Trophoblast cell (in vitro differentiated cells and primary cell): ENCODE measurements around the gene TTC23L.

Source experiments
- DNase-seq, 2 donors: peaks; one replicate each; pipeline ENCODE4 v3.0.0-alpha.2; 2016
- H2AFZ ChIP-seq: 2 replicates; pipeline ENCODE4 v1.6.1; 2013; ENCODE audit warnings: low read length, moderate library complexity, mild to moderate bottlenecking; ENCODE audit not compliant: insufficient read depth, poor library complexity
- H2AK5ac ChIP-seq: 2 replicates; pipeline ENCODE4 v1.6.1; 2013; ENCODE audit warnings: mild to moderate bottlenecking, low read length
- H2BK120ac ChIP-seq: 2 replicates; pipeline ENCODE4 v1.6.1; 2013; ENCODE audit warnings: low read length, mild to moderate bottlenecking, moderate library complexity; ENCODE audit not compliant: insufficient read depth, poor library complexity
- H2BK12ac ChIP-seq: 2 replicates; pipeline ENCODE4 v1.6.1; 2013; ENCODE audit warnings: mild to moderate bottlenecking, low read length, moderate library complexity
- H2BK5ac ChIP-seq: 2 replicates; pipeline ENCODE4 v1.6.1; 2013; ENCODE audit warnings: low read length, low read depth, moderate library complexity, mild to moderate bottlenecking; ENCODE audit not compliant: poor library complexity
- H3K14ac ChIP-seq: 2 replicates; pipeline ENCODE4 v1.6.1; 2013; ENCODE audit warnings: mild to moderate bottlenecking, low read length
- H3K18ac ChIP-seq: 2 replicates; pipeline ENCODE4 v1.6.1; 2013; ENCODE audit warnings: mild to moderate bottlenecking, low read length
- H3K23ac ChIP-seq: 2 replicates; pipeline ENCODE4 v1.6.1; 2013; ENCODE audit warnings: low read length
- H3K27ac ChIP-seq: 2 replicates; pipeline ENCODE4 v1.5.1; 2013; ENCODE audit warnings: low read depth, mild to moderate bottlenecking, inconsistent platforms, low read length, moderate library complexity
- H3K27me3 ChIP-seq: 2 replicates; pipeline ENCODE4 v1.6.1; 2013; ENCODE audit warnings: inconsistent platforms, mild to moderate bottlenecking, low read length, moderate library complexity; ENCODE audit not compliant: insufficient read depth
- H3K36me3 ChIP-seq, 2 experiments: 1 replicate in 1 of 2; 2 replicates in 1 of 2; pipeline ENCODE4 v1.6.1; 2013; ENCODE audit warnings: low read length in 2 of 2, mild to moderate bottlenecking in 2 of 2, moderate library complexity in 1 of 2; ENCODE audit not compliant: insufficient read depth in 2 of 2, control insufficient read depth in 1 of 2
- H3K4ac ChIP-seq: 2 replicates; pipeline ENCODE4 v1.6.1; 2013; ENCODE audit warnings: low read depth, mild to moderate bottlenecking, low read length, moderate library complexity
- H3K4me1 ChIP-seq, 2 experiments: 1 replicate in 1 of 2; 2 replicates in 1 of 2; pipeline ENCODE4 v1.6.1; 2013; ENCODE audit warnings: low read length in 2 of 2, mild to moderate bottlenecking in 2 of 2, moderate library complexity in 1 of 2; ENCODE audit not compliant: insufficient read depth in 2 of 2, control insufficient read depth in 1 of 2
- H3K4me2 ChIP-seq: 2 replicates; pipeline ENCODE4 v1.6.1; 2013; ENCODE audit warnings: inconsistent platforms, mild to moderate bottlenecking, low read length, moderate library complexity
- H3K4me3 ChIP-seq: 2 replicates; pipeline ENCODE4 v1.5.1; 2013; ENCODE audit warnings: mild to moderate bottlenecking, low read depth, low read length, inconsistent platforms
- H3K79me1 ChIP-seq: one replicate; pipeline ENCODE4 v1.6.1; 2013; ENCODE audit warnings: low read length
- H3K79me2 ChIP-seq: 2 replicates; pipeline ENCODE4 v1.6.1; 2013; ENCODE audit warnings: low read length, mild to moderate bottlenecking; ENCODE audit not compliant: control insufficient read depth, insufficient read depth, poor library complexity
- H3K9ac ChIP-seq: 2 replicates; pipeline ENCODE4 v1.6.1; 2013; ENCODE audit warnings: mild to moderate bottlenecking, low read length
- H3K9me3 ChIP-seq: 2 replicates; pipeline ENCODE4 v1.6.1; 2013; ENCODE audit warnings: low read depth, mild to moderate bottlenecking, control low read depth, inconsistent platforms, low read length; ENCODE audit not compliant: insufficient read depth
- H4K12ac ChIP-seq: 2 replicates; pipeline ENCODE4 v1.6.1; 2013; ENCODE audit warnings: low read depth, mild to moderate bottlenecking, low read length, moderate library complexity
- H4K8ac ChIP-seq: 2 replicates; pipeline ENCODE4 v1.6.1; 2013; ENCODE audit warnings: low read depth, mild to moderate bottlenecking, low read length, moderate library complexity
- H4K91ac ChIP-seq: one replicate; pipeline ENCODE4 v1.6.1; 2013; ENCODE audit warnings: low read depth, mild to moderate bottlenecking, low read length, moderate library complexity
- WGBS: extraction: QIAGEN DNeasy Blood & Tissue Kit; methylation state at CpG from one replicate; pipeline ENCODE4 v1.1.7; 2013; ENCODE audit warnings: missing lambda C conversion rate; ENCODE audit not compliant: insufficient read length, insufficient coverage; ENCODE audit errors: extremely low coverage; 5-methylcytosine and 5-hydroxymethylcytosine counted together

The TTC23L gene

DNA sequence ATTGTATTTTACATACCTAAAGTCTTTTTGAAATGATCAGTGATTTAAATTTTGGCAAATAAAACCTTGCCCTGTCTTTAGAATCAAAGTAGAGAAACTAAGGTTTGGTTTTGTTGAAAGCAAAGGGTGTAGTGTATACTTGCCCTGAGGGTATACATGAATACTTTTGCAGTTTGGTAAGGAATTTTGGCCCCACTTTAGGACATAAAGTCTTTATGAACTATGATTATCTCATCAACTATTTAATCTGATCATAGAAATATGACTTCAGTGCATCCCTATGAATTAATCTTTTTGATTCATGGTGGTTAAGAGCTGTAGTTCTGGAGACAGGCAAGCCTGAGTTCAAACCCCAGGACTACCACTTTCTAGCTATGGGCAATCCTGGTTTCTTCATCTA lies 58.7 kb downstream of the TTC23L start:
- no peak overlapping the region for H3K18ac ChIP-seq

DNA sequence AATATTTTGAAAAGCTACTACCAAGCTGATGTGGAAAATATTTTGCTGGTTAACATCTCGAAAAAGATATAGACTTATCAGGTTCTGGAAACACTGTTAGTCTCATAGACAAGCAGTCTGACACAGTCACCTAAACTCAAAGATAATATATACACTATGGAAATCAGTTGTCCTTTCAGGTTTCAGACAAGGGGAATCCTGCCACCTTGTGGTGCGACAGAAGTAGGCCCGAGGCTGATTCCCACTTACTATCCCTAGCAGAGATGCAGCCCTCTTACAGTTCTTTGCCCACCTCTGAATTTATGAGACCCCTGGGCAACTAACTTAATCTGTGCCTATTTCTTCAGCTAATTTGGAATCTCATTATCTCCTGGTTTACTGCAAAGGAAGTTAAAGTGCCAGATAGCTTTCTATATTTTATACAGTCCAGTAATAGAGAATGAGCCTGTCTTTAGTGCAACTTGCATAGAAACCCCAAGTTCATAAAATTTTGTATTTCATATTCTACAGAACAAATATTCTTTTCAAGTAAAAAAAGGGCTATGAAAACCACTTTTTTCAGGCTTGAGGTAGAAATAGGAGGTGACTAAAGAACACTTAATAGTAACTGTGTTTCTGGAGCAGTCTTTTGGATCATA lies 59.4 kb downstream of the TTC23L start:
- H3K18ac ChIP-seq = no peak overlapping the region
- H3K27ac ChIP-seq = peak overlapping the region; percentile 69
- H3K9ac ChIP-seq = no peak overlapping the region
- no peak overlapping the region for H3K14ac ChIP-seq
- no CpG with 5 or more reads among the region's 3 CpGs for WGBS
- no peak overlapping the region for H2AK5ac ChIP-seq
- H3K4me3 ChIP-seq = no peak overlapping the region
- peak; percentile 84 to 88 for DNase-seq
- peak overlapping the region; percentile 76 for H4K91ac ChIP-seq
- H2BK12ac ChIP-seq = no peak overlapping the region
- no peak overlapping the region for H3K23ac ChIP-seq
- H4K8ac ChIP-seq = no peak overlapping the region
- no peak overlapping the region for H2AFZ ChIP-seq
- H3K9me3 ChIP-seq = no peaks in the 10 kb centered on the region
- H3K27me3 ChIP-seq = no peaks in the 10 kb centered on the region
- no peaks in the 10 kb centered on the region for H3K79me1 ChIP-seq
- H3K4ac ChIP-seq = no peak overlapping the region
- H3K36me3 ChIP-seq = peaks cover 0 to 4% of the 10 kb centered on the region in 2 experiments
- H2BK120ac ChIP-seq = no peak overlapping the region
- no peak overlapping the region for H3K4me2 ChIP-seq
- H2BK5ac ChIP-seq = no peak overlapping the region
- peaks cover 0 to 6% of the 10 kb centered on the region in 2 experiments for H3K4me1 ChIP-seq
- H3K79me2 ChIP-seq = no peaks in the 10 kb centered on the region
- H4K12ac ChIP-seq = no peak overlapping the region

More for the DNA sequence above, 58.7 kb downstream of the TTC23L start:
- no peak overlapping the region for H3K27ac ChIP-seq
- peak in 1 of 2 donors; percentile 60 for DNase-seq
- H3K4me2 ChIP-seq = no peak overlapping the region
- H4K8ac ChIP-seq = no peak overlapping the region
- H3K79me2 ChIP-seq = no peaks in the 10 kb centered on the region
- no peak overlapping the region for H3K4me3 ChIP-seq
- no peak overlapping the region for H3K9ac ChIP-seq
- peaks cover 0 to 6% of the 10 kb centered on the region in 2 experiments for H3K4me1 ChIP-seq
- H3K9me3 ChIP-seq = no peaks in the 10 kb centered on the region
- no peak overlapping the region for H2AK5ac ChIP-seq
- H3K14ac ChIP-seq = no peak overlapping the region
- H2BK5ac ChIP-seq = no peak overlapping the region
- no peak overlapping the region for H2AFZ ChIP-seq
- H2BK12ac ChIP-seq = no peak overlapping the region
- no peak overlapping the region for H2BK120ac ChIP-seq
- no peak overlapping the region for H4K12ac ChIP-seq
- no peak overlapping the region for H4K91ac ChIP-seq
- H3K23ac ChIP-seq = no peak overlapping the region
- H3K4ac ChIP-seq = no peak overlapping the region
- no peaks in the 10 kb centered on the region for H3K27me3 ChIP-seq
- H3K79me1 ChIP-seq = no peaks in the 10 kb centered on the region
- H3K36me3 ChIP-seq = peaks cover 0 to 4% of the 10 kb centered on the region in 2 experiments

DNA sequence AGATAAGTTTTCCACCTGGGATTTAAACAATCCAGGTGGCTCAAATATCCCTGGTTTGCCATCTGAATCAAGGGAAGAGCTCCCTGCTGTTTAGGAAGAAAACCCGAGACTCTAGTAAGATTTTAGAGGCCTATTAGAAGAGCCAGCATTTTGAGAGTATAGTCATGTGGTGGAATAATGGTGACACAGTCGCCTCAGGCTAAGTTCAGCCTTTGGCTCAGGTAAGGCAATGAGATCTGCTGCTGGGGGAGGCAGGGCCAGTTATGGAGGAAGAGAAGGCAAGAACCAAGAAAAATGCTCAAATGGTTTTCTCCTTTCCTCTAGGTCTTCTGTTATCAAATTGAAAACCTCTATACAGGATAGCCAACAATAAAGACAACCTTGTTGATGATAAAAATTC lies 60.1 kb downstream of the TTC23L start:
- Histone ChIP-seq H4K12ac (no peak overlapping the region), H3K9me3 (no peaks in the 10 kb centered on the region), H3K79me2 (no peaks in the 10 kb centered on the region), H4K8ac (no peak overlapping the region), H3K27ac (peak overlapping the region; percentile 69), H3K18ac (no peak overlapping the region), H3K4me3 (no peak overlapping the region), H2AK5ac (peak overlapping the region; percentile 43), H3K23ac (no peak overlapping the region), H4K91ac (peak overlapping the region; percentile 76), H3K4me1 (peaks cover 0 to 6% of the 10 kb centered on the region in 2 experiments), H2BK12ac (no peak overlapping the region), H3K27me3 (no peaks in the 10 kb centered on the region), H2AFZ (no peak overlapping the region), H3K4me2 (no peak overlapping the region), H3K9ac (no peak overlapping the region), H3K14ac (no peak overlapping the region), H3K79me1 (no peaks in the 10 kb centered on the region), H3K4ac (no peak overlapping the region), H2BK5ac (no peak overlapping the region), H3K36me3 (peaks cover 2 to 4% of the 10 kb centered on the region in 2 experiments), H2BK120ac (peak overlapping the region; percentile 57)
- DNase-seq = peak; percentile 72 to 90
- no CpG with 5 or more reads among the region's 2 CpGs for WGBS

DNA sequence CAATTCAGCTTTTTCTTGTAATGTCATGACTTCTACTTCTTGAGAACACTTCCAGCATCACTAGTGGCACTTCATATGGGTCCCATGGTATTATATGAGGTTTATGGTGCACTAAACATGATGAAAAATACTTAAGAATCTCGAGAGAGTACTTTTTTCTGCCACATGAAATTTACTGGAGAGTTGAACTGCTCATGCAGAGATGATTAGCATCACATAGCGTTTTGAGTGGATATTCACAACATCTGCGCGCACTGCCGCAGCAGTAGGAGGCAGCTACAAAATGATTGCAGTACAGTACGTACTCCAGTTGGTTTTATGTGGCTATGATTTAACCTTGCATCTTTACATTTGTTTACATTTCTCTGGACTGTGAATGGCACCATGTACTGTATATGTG lies 61.7 kb downstream of the TTC23L start:
- peaks cover 0 to 6% of the 10 kb centered on the region in 2 experiments for H3K4me1 ChIP-seq
- H3K36me3 ChIP-seq = peaks cover 3 to 6% of the 10 kb centered on the region in 2 experiments
- H4K91ac ChIP-seq = no peak overlapping the region
- no CpG with 5 or more reads among the region's 6 CpGs for WGBS
- no peak overlapping the region for H3K27ac ChIP-seq
- H4K8ac ChIP-seq = no peak overlapping the region
- H3K27me3 ChIP-seq = no peaks in the 10 kb centered on the region
- no peak overlapping the region for H4K12ac ChIP-seq
- H3K18ac ChIP-seq = no peak overlapping the region
- H2BK5ac ChIP-seq = no peak overlapping the region
- no peak overlapping the region for H3K4ac ChIP-seq
- H3K9ac ChIP-seq = no peak overlapping the region
- no peak overlapping the region for H2BK120ac ChIP-seq
- H3K23ac ChIP-seq = no peak overlapping the region
- H3K9me3 ChIP-seq = no peaks in the 10 kb centered on the region
- H2BK12ac ChIP-seq = no peak overlapping the region
- H2AFZ ChIP-seq = no peak overlapping the region
- no peaks in the 10 kb centered on the region for H3K79me1 ChIP-seq
- H3K4me2 ChIP-seq = no peak overlapping the region
- no peak overlapping the region for H3K4me3 ChIP-seq
- no peak for DNase-seq
- H3K79me2 ChIP-seq = no peaks in the 10 kb centered on the region
- no peak overlapping the region for H2AK5ac ChIP-seq
- no peak overlapping the region for H3K14ac ChIP-seq
